Hepatocyte (in vitro differentiated cells): Measurements from ENCODE around the gene CUX1.

ENCODE experiments used
- EZH2 ChIP-seq: fragments of 200-600 bp; sonication (generic); IDR thresholded peaks from 2 replicates; pipeline ENCODE4 v1.6.1; 2016; ENCODE audit warnings: antibody characterized with exemption, mild to moderate bottlenecking, borderline replicate concordance
- EZH2phosphoT487 ChIP-seq: fragments of 200-600 bp; sonication (generic); IDR thresholded peaks from one replicate; pipeline ENCODE4 v1.6.1; 2018; ENCODE audit warnings: antibody characterized with exemption, mild to moderate bottlenecking, low read depth, moderate library complexity; ENCODE audit not compliant: unreplicated experiment, severe bottlenecking
- TF ChIP-seq, protein P1 (sequence below): fragments of 200-600 bp; sonication (generic); IDR thresholded peaks from 2 replicates; pipeline ENCODE4 v1.5.1; 2016; ENCODE audit warnings: antibody characterized with exemption, mild to moderate bottlenecking; ENCODE audit not compliant: poor library complexity

DNA sequence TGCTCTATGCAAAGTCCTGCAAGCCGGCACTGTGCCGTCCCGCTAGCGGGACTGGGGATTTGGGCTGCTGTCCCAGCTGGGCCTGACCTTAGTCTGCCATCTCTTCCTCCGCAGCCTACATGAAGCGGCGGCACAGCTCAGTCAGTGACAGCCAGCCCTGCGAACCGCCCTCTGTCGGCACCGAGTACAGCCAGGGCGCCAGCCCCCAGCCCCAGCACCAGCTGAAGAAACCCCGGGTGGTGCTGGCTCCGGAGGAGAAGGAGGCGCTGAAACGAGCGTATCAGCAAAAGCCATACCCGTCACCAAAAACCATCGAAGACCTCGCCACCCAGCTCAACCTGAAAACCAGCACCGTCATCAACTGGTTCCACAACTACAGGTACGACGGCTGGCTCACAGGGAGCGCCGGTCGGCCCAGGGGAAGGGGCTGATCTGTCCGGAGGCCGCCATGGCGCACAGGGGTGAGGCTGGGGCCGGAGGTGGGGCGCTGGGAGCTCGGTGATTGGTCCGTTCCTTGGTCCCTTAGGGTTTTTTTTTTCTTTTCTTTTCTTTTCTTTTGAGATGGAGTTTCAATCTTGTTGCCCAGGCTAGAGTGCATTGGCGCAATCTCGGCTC, 421.9 kb downstream of the CUX1 start:
- TF ChIP-seq, protein P1, sequence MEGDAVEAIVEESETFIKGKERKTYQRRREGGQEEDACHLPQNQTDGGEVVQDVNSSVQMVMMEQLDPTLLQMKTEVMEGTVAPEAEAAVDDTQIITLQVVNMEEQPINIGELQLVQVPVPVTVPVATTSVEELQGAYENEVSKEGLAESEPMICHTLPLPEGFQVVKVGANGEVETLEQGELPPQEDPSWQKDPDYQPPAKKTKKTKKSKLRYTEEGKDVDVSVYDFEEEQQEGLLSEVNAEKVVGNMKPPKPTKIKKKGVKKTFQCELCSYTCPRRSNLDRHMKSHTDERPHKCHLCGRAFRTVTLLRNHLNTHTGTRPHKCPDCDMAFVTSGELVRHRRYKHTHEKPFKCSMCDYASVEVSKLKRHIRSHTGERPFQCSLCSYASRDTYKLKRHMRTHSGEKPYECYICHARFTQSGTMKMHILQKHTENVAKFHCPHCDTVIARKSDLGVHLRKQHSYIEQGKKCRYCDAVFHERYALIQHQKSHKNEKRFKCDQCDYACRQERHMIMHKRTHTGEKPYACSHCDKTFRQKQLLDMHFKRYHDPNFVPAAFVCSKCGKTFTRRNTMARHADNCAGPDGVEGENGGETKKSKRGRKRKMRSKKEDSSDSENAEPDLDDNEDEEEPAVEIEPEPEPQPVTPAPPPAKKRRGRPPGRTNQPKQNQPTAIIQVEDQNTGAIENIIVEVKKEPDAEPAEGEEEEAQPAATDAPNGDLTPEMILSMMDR = no peak
- TF ChIP-seq EZH2phosphoT487 (no peak), EZH2 (no peak)
